IPS-11a (cell line): ENCODE data around the gene PRODH.
"Not testable (repeated sequence)": the region's sequence is repeated elsewhere in the genome, so short reads cannot be mapped to it uniquely, and the experiment has no call there.

ENCODE experiments used
- H3K4me3 ChIP-seq: one replicate; pipeline ENCODE4 v1.5.1; 2013; ENCODE audit warnings: low read depth, low read length, control low read depth

Gene PRODH

GRCh38 chr22:18968011-18968749 lies 32.1 kb upstream of the PRODH start:
- H3K4me3 ChIP-seq: no peak overlapping the region

- H3K4me3 ChIP-seq: not testable (repeated sequence)
These were observed 31.4 kb upstream of the PRODH start for GRCh38 chr22:18967391-18968010.

- H3K4me3 ChIP-seq: no peak overlapping the region
These were observed 30.7 kb upstream of the PRODH start for GRCh38 chr22:18966748-18967147.

- no peak overlapping the region for H3K4me3 ChIP-seq
These were observed 29.7 kb upstream of the PRODH start for GRCh38 chr22:18965526-18966421.

GRCh38 chr22:18964501-18965265 lies 28.6 kb upstream of the PRODH start:
- not testable (repeated sequence) for H3K4me3 ChIP-seq

GRCh38 chr22:18964051-18964450 lies 28.0 kb upstream of the PRODH start:
- not testable (repeated sequence) for H3K4me3 ChIP-seq

GRCh38 chr22:18962308-18962635 lies 26.2 kb upstream of the PRODH start:
- H3K4me3 ChIP-seq: no peak overlapping the region

GRCh38 chr22:18961632-18962307 lies 25.7 kb upstream of the PRODH start:
- H3K4me3 ChIP-seq: not testable (repeated sequence)

- H3K4me3 ChIP-seq: not testable (repeated sequence)
These were observed 25.1 kb upstream of the PRODH start for GRCh38 chr22:18961201-18961600.

GRCh38 chr22:18960166-18960820 lies 24.2 kb upstream of the PRODH start:
- H3K4me3 ChIP-seq: not testable (repeated sequence)

- not testable (repeated sequence) for H3K4me3 ChIP-seq
These were observed 23.6 kb upstream of the PRODH start for GRCh38 chr22:18959741-18960140.

- not testable (repeated sequence) for H3K4me3 ChIP-seq
These were observed 23.2 kb upstream of the PRODH start for GRCh38 chr22:18959266-18959665.

- not testable (repeated sequence) for H3K4me3 ChIP-seq
These were observed 22.6 kb upstream of the PRODH start for GRCh38 chr22:18958738-18959137.

GRCh38 chr22:18958321-18958705 lies 22.2 kb upstream of the PRODH start:
- not testable (repeated sequence) for H3K4me3 ChIP-seq

GRCh38 chr22:18957621-18958320 lies 21.7 kb upstream of the PRODH start:
- H3K4me3 ChIP-seq: not testable (repeated sequence)

- not testable (repeated sequence) for H3K4me3 ChIP-seq
These were observed 20.9 kb upstream of the PRODH start for GRCh38 chr22:18956956-18957355.

- not testable (repeated sequence) for H3K4me3 ChIP-seq
These were observed 20.2 kb upstream of the PRODH start for GRCh38 chr22:18956121-18956895.

GRCh38 chr22:18955696-18956095 lies 19.6 kb upstream of the PRODH start:
- H3K4me3 ChIP-seq: no peak overlapping the region
